ENCODE data around the gene CSRP1. TPM values are rescaled to one million over a fixed set of nuclear protein-coding genes. Genes with fewer than 3 reads are reported as not detected.
"Not testable (repeated sequence)": the region's sequence is repeated elsewhere in the genome, so short reads cannot be mapped to it uniquely, and the experiment has no call there.

Gene CSRP1
- total RNA-seq, result 100 to 1,000 TPM; 131 to 355 TPM
- long read RNA-seq, full-length matches to known transcripts, result 105 of 123 reads
- long read RNA-seq, partial matches to known transcripts, result 9 of 123 reads
- long read RNA-seq, other reads (novel, unspliced or antisense), result 9 of 123 reads

GRCh38 chr1:201506557-201507359 is at the start of gene CSRP1:
TSS of gene CSRP1 (minus strand) at chr1:201507123. CDS start at chr1:201496303, 10,820 bp downstream.
- ATAC-seq, result peak; percentile 89
- peak; percentile 93 for DNase-seq
- intact Hi-C loops (cut with DNase I, micrococcal nuclease), result no loop called here

- intact Hi-C loops (cut with DNase I, micrococcal nuclease), result loop anchor here (10.0 kb wide), 1 partner anchor 239 kb away; no protein-coding TSS in a partner anchor
- ATAC-seq (no peak), DNase-seq (no peak)
Measured at GRCh38 chr1:201555593-201555945, 48.6 kb upstream of the CSRP1 start.

GRCh38 chr1:201554789-201555592 is 48.1 kb upstream of the CSRP1 start:
- DNase-seq (no peak), ATAC-seq (no peak)
- intact Hi-C loops (cut with DNase I, micrococcal nuclease), result loop anchor here (10.0 kb wide), 1 partner anchor 240 kb away; no protein-coding TSS in a partner anchor

GRCh38 chr1:201554190-201554600 is 47.3 kb upstream of the CSRP1 start:
- DNase-seq, result no peak
- intact Hi-C loops (cut with DNase I, micrococcal nuclease), result loop anchor here (10.0 kb wide), 1 partner anchor 241 kb away; no protein-coding TSS in a partner anchor
- ATAC-seq, result no peak

GRCh38 chr1:201553496-201554189 is 46.7 kb upstream of the CSRP1 start:
- no peak for ATAC-seq
- intact Hi-C loops (cut with DNase I, micrococcal nuclease), result loop anchor here (10.0 kb wide), 1 partner anchor 241 kb away; no protein-coding TSS in a partner anchor
- DNase-seq, result no peak

- DNase-seq (no peak), ATAC-seq (no peak)
- intact Hi-C loops (cut with DNase I, micrococcal nuclease), result loop anchor here (10.0 kb wide), 1 partner anchor 242 kb away; no protein-coding TSS in a partner anchor
Measured at GRCh38 chr1:201552941-201553351, 46.0 kb upstream of the CSRP1 start.

- ATAC-seq (no peak), DNase-seq (no peak)
- intact Hi-C loops (cut with DNase I, micrococcal nuclease), result loop anchor here (10.0 kb wide), 1 partner anchor 243 kb away; no protein-coding TSS in a partner anchor
Measured at GRCh38 chr1:201551877-201552731, 45.2 kb upstream of the CSRP1 start.

- ATAC-seq (no peak), DNase-seq (no peak)
- intact Hi-C loops (cut with DNase I, micrococcal nuclease), result loop anchor here (10.0 kb wide), 1 partner anchor 244 kb away; no protein-coding TSS in a partner anchor
Measured at GRCh38 chr1:201551096-201551495, 44.2 kb upstream of the CSRP1 start.

- DNase-seq; ATAC-seq; intact Hi-C loops (cut with DNase I, micrococcal nuclease): not testable (repeated sequence)
Measured at GRCh38 chr1:201549522-201549921, 42.6 kb upstream of the CSRP1 start.

GRCh38 chr1:201545851-201546492 is 39.0 kb upstream of the CSRP1 start:
- ATAC-seq (peak; percentile 54), DNase-seq (no peak)
- intact Hi-C loops (cut with DNase I, micrococcal nuclease), result no loop called here

- ATAC-seq, result no peak
Measured at GRCh38 chr1:201544710-201545109, 37.8 kb upstream of the CSRP1 start.

GRCh38 chr1:201543871-201544642 is 37.1 kb upstream of the CSRP1 start:
- intact Hi-C loops (cut with DNase I, micrococcal nuclease), result no loop called here
- no peak for DNase-seq
- ATAC-seq, result no peak

More at GRCh38 chr1:201544710-201545109, 37.8 kb upstream of the CSRP1 start:
- intact Hi-C loops (cut with DNase I, micrococcal nuclease), result no loop called here
- DNase-seq, result no peak

GRCh38 chr1:201542309-201543035 is 35.5 kb upstream of the CSRP1 start:
- intact Hi-C loops (cut with DNase I, micrococcal nuclease), result no loop called here
- no peak for ATAC-seq

GRCh38 chr1:201540846-201541735 is 34.2 kb upstream of the CSRP1 start:
- ATAC-seq (no peak), DNase-seq (no peak)
- intact Hi-C loops (cut with DNase I, micrococcal nuclease), result no loop called here

More at GRCh38 chr1:201542309-201543035, 35.5 kb upstream of the CSRP1 start:
- no peak for DNase-seq

Measured in left colon (tissue), 2 donors.